ENCODE results near the gene ZNF655.

- TF ChIP-seq POLR2AphosphoS5 (IDR thresholded peaks at IDR 0.05): peak; percentile 77 to 89 (median 87)
- TF ChIP-seq, protein P1, sequence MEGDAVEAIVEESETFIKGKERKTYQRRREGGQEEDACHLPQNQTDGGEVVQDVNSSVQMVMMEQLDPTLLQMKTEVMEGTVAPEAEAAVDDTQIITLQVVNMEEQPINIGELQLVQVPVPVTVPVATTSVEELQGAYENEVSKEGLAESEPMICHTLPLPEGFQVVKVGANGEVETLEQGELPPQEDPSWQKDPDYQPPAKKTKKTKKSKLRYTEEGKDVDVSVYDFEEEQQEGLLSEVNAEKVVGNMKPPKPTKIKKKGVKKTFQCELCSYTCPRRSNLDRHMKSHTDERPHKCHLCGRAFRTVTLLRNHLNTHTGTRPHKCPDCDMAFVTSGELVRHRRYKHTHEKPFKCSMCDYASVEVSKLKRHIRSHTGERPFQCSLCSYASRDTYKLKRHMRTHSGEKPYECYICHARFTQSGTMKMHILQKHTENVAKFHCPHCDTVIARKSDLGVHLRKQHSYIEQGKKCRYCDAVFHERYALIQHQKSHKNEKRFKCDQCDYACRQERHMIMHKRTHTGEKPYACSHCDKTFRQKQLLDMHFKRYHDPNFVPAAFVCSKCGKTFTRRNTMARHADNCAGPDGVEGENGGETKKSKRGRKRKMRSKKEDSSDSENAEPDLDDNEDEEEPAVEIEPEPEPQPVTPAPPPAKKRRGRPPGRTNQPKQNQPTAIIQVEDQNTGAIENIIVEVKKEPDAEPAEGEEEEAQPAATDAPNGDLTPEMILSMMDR (IDR thresholded peaks at IDR 0.05): no peak
- peak; percentile 81 for TF ChIP-seq POLR2A (IDR thresholded peaks at IDR 0.05)
Observed at GRCh38 chr7:99551767-99552463, 6.5 kb upstream of the ZNF655 start, which contains the start of gene FAM200A.

All from transverse colon (tissue), 4 donors.